GM12875 (cell line): ENCODE results near the gene PPP6R2.

ENCODE experiments used
- H3K4me3 ChIP-seq: one replicate; pipeline ENCODE4 v1.5.1; 2011; ENCODE audit warnings: low read depth, low read length, control low read depth
- TF ChIP-seq, protein P1 (sequence below): IDR thresholded peaks from 2 replicates; pipeline ENCODE4 v1.5.1; 2011; ENCODE audit warnings: low read depth, mild to moderate bottlenecking, control low read depth, inconsistent platforms, low read length, moderate library complexity, borderline replicate concordance; ENCODE audit not compliant: insufficient read depth

The PPP6R2 gene

DNA sequence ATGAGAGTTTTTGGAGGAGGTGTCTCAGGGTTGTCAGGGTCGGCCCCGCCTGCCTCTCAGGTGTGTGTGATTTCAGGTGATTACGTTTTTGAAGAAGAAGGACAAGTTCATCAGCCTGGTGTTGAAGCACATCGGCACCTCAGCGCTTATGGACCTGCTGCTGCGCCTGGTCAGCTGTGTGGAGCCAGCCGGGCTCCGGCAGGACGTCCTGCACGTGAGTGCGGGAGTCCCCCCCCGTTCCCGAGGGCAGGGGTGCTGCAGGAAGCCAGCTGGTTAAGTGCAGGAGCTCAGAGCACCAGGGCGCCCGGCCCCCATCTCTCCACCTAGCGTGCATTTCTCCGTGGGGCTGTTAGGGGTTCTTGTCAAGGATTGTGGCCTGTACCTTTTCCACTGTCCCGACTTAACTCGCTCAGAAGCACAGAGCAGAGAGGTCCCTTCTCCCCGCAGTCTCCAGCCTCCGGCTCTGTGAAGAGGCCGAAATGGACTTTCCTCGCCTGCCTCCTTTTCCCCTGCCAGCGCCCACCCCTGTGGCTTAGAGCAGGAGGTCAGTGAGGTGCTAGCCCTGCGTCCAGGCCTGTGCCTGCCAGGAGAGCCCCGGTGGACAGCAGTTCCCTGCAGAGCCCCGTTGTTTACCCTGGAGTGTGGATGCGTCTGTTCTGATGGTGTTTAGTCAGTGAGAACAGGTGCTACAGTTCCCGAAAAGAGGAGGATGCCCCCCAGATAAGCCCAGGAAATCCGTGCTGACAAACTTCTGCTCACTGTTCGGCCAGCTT, 71.5 kb downstream of the PPP6R2 start:
- H3K4me3 ChIP-seq = no peak overlapping the region
- TF ChIP-seq, protein P1, sequence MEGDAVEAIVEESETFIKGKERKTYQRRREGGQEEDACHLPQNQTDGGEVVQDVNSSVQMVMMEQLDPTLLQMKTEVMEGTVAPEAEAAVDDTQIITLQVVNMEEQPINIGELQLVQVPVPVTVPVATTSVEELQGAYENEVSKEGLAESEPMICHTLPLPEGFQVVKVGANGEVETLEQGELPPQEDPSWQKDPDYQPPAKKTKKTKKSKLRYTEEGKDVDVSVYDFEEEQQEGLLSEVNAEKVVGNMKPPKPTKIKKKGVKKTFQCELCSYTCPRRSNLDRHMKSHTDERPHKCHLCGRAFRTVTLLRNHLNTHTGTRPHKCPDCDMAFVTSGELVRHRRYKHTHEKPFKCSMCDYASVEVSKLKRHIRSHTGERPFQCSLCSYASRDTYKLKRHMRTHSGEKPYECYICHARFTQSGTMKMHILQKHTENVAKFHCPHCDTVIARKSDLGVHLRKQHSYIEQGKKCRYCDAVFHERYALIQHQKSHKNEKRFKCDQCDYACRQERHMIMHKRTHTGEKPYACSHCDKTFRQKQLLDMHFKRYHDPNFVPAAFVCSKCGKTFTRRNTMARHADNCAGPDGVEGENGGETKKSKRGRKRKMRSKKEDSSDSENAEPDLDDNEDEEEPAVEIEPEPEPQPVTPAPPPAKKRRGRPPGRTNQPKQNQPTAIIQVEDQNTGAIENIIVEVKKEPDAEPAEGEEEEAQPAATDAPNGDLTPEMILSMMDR = no peak

DNA sequence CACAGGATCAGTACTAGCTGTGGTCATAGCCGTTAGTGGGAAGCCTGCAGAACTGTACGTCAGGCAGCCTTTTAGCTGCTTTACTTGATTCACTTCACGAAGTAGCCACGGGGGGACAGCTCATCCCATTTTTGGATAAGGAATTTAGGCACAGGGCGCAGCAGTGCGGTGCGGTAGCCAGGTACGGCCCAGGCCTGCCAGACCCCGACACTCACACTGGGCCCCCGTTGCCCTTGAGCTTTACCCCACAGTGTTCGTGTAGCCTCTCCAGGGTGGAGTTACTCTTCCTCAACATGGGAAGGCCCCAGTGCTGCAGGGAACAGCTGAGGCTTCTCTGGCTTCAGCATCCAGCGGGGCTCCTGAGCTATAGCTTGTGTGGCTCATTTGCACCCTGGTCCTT, 72.3 kb downstream of the PPP6R2 start:
- no peak overlapping the region for H3K4me3 ChIP-seq
- TF ChIP-seq, protein P1 = no peak

DNA sequence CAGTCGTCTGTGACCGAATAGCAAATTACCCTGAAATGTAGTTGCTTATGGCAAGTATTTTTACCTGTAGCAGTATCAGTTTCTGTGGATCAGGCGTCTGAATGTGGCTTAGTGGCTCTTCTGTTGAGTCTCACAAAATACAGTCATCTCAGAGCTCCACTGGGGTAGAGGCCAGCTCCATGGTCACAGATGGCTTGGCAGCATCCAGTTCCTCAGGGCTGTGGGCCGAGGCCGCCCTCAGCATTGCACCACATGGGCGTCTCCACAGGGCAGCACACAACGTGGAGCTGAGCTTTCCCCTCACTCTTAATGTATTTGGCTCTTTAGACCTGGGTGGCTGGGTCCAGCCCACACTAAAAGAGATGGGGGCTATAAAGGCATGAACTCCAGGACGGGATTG, 73.9 kb downstream of the PPP6R2 start:
- TF ChIP-seq, protein P1 = no peak
- no peak overlapping the region for H3K4me3 ChIP-seq

DNA sequence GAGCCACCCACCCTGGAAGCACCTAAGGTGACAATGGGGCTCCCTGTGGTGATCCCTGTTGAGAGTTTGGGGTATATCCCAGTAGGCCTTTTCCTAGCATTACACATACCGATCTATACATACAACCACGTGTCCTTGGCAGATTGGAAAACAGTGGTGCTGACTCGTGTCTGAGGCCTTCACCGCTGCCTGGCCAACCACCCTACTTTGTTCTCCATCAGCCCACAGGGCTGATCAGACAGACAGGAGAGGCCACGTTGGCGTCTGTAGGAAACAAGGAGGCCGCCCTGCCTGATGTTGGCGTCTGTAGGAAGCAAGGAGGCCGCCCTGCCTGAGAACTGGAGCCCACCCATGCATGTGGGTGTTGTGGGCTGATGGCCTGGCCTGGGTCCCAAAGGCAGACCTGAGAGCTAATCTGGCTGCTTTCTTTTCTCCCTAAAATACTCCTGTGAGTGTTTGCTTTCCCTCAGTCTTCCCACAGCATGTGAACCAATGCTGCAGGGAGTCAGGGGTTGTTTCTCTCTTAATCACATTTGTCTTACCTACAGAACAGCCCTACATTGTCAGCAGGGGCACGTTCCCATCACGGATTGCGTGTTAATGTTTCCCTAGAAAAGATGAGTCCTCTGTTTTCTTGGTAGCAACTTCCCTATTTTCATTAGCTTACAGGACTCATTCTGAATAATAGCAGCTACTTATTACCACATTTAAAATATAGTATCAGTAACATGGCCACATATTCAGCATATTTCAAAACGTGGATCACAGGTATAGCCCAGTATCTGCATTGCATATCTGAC, 74.5 kb downstream of the PPP6R2 start:
- TF ChIP-seq, protein P1 = no peak
- H3K4me3 ChIP-seq = no peak overlapping the region

DNA sequence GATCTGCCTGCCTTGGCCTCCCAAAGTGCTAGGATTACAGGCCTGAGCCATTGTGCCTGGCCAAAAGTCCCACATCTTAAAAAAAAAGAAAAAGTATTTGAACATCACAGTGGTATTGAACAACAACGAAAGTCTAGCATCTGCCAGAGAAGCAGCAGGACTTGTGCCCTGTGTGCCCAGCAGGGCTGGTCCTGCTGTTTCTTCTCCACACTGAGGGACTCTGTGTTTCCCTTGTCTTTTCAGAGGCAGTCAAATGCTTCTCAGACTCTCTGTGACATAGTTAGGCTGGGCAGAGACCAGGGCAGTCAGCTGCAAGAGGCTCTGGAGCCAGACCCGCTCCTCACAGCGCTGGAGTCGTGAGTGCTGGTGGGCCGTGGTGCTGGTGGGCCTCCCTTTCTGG, 75.5 kb downstream of the PPP6R2 start:
- TF ChIP-seq, protein P1 = no peak
- no peak overlapping the region for H3K4me3 ChIP-seq

DNA sequence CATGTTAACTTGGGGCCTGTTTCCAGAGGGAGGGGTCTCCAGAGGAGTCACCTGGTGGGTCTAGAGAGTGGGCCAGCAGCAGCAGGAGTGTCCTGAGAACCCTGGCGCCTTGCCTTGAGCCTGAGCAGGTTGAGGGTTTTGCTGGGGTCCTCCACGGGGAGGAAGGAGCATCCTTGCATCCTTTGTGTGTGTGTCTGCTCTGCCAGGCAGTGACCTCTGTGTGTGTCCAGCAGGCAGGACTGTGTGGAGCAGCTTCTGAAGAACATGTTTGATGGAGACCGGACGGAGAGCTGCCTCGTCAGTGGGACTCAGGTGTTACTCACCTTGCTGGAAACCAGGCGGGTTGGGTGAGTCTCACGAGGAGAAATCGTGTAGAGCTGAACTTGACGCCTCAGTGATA, 76.0 kb downstream of the PPP6R2 start:
- TF ChIP-seq, protein P1 = no peak
- H3K4me3 ChIP-seq = no peak overlapping the region
